WI38 (cell line): Measurements from ENCODE around the gene DRD2.

Experiments
- H3K4me3 ChIP-seq: 2 replicates; pipeline ENCODE4 v1.5.1; 2011; ENCODE audit warnings: low read depth, mild to moderate bottlenecking, control low read depth, low read length
- CTCF ChIP-seq: IDR thresholded peaks from 2 replicates; pipeline ENCODE4 v1.5.1; 2012; ENCODE audit warnings: low read depth, mild to moderate bottlenecking, control low read depth, low read length

DRD2 gene

DNA sequence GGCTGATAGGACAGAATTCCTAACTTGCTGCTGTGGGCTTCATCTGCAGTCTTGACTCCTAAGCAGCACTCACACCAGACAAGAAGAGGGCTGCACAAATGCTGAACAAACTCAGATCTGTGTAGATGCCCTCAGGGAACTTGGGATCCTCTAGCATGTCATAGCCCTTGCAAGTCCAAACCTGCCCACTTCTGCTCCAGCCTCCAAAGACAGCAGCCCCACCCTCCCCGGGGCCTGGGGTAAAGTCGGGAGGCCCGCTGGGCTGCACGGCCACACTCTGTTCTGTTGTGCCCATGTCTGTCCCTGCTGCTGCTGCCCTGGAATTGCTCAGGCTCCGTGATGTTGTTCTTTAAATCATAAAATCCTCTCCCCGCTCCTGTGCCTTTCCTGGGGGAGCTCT is 28.3 kb downstream of the DRD2 start:
- TF ChIP-seq CTCF = no peak
- H3K4me3 ChIP-seq = no peak overlapping the region

DNA sequence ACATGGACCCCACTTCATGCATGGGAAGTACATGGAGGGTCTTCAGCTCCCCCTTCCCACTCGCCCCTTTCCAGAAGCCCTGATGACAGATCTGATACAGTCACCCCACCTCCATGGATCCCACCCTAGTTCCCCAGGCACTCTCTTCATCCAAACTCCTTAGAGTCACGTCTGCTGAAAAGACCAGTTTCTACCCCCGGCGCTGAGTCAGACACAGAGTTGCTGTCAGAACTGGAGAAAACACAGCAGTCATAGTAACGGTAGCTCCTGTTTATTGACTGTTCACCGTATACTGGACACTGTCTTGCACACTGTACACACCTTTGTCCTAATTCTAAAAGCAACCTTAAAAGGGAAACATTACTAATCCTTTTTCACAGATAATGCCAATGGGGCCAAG is 29.1 kb downstream of the DRD2 start:
- TF ChIP-seq CTCF = no peak
- H3K4me3 ChIP-seq = no peak overlapping the region

DNA sequence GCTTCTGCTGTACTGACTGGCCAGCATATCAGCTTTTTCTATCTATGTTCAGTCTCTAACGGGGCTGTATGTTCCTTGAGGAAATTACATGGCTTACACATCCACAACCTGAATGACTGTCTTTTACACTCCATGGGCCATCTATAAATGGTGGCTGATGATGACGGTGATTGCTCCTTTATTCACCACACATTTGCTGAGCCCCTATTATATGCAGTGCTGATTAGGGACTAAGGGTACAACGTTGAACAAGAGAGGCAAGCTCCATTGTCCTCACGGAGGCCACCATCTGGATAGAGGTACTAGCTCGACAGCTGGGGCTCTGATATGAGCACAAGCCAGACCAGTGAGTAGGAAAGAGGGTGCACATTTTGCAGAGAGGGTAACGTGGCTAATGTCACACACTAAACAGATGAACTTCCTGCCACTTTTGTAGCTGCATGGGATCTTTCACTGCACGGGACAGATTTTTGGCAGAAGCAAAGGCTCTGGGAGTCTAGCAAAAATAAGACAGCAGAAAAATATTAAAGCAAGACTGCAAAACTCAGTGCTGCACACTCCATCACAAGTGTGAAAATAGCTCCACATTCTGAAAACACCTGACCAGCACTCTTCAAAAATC is 30.6 kb downstream of the DRD2 start:
- TF ChIP-seq CTCF = no peak
- H3K4me3 ChIP-seq = no peak overlapping the region

DNA sequence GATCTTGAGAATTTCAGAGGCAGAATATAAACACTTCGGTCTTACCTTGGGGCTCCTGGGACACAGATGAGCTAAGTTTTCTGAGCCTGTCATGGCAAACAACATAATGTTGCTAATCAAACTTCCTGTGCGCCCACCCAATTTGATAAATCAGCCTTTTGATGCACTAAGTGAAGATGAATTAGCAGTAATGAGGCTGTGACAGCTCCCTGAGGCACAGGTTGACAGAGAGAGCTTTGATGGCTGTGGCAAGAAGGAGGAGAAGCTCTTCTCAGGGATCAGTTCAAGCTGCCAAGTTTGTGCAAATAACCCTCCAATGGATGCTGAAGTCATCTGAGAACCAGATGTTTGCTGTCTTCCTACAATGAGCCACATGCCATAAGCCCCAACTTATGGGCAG is 34.4 kb downstream of the DRD2 start:
- no peak for TF ChIP-seq CTCF
- no peak overlapping the region for H3K4me3 ChIP-seq

DNA sequence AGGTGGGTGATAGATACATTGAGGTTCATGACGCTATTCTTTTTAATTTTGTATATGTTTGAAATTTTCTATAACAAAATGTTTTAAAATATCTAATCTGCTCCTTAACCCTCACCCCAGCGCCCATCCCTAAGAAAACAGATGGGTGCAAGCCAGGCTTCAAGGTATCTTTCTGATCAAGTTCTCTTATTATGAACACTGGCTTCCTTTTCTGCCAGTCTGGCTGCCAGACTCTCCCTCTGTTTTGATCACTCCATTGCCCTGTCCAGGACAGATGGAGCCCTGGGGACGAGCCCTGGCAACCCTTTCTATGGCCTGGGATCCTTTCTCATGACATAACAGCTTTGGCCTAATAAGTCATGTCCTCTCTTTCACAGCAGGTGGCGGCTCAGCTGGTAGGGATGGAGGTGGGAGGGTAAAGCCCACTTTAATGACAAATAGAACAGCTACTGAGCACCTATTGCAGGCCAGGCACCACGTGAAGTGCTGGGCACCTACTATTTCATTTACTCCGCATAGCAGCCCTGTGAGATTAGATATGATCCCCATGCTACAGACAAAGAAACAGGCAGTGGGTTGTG is 38.4 kb downstream of the DRD2 start:
- H3K4me3 ChIP-seq = no peak overlapping the region
- no peak for TF ChIP-seq CTCF

- no peak for TF ChIP-seq CTCF
- no peak overlapping the region for H3K4me3 ChIP-seq
Observed at GRCh38 chr11:113435190-113435968, 39.8 kb downstream of the DRD2 start.

DNA sequence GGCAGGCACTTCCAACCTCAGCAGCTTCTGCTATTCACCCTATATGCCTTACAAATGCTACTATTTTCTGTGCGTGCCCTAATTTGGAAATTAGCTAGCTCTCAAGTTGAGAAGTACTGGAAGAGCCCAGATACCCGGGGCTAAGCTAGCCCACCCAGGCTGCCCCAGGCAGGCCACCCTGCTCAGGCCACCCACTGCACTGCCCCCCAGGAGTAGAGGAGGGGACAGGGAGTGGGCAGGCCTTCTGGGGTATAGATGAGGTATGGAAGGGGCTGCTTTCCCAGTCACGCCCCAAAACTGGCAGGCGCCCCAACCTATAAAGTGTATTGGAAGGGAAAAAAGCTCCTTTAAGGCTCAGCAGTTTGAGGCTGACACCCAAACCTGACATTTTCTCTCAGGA is 43.5 kb downstream of the DRD2 start:
- TF ChIP-seq CTCF = no peak
- H3K4me3 ChIP-seq = no peak overlapping the region
